ENCODE results near the gene ATG101.

The ATG101 gene

DNA sequence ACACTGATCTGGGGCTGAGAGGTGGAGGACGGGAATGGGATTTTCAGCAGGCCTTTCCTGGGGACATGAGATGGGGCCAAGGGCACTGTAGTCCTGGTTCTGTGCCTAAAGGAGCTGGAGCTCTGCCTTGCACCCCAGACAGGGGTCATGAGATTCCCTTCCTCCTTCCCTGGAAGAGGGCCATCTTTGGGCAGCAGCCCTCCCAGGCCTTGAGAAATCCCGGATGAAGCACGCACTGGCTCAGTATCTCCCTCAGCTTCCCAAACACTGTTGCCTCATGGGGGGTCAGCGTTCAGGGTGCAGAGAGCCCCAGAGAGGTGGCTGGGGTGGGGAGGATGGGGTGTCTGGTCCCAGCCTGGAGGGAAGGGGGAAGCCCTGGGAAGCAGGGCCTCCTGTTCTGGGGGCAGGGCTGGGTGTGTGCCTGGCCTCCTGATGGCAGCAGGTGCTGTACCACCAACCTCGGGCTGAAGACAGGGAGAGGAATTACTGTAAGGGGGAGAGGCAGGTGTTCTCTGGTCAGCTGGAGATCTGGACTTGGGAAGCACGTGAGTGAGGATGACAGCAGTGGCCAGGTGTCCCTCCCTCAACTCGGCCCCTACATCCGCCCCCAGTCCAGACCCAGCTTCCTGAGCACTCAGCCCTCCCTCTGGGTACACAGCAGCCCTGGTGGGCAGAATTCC, 26.9 kb upstream of the ATG101 start:
- no peak for DNase-seq (ENCODE audit: low read depth in 2 of 2)

DNA sequence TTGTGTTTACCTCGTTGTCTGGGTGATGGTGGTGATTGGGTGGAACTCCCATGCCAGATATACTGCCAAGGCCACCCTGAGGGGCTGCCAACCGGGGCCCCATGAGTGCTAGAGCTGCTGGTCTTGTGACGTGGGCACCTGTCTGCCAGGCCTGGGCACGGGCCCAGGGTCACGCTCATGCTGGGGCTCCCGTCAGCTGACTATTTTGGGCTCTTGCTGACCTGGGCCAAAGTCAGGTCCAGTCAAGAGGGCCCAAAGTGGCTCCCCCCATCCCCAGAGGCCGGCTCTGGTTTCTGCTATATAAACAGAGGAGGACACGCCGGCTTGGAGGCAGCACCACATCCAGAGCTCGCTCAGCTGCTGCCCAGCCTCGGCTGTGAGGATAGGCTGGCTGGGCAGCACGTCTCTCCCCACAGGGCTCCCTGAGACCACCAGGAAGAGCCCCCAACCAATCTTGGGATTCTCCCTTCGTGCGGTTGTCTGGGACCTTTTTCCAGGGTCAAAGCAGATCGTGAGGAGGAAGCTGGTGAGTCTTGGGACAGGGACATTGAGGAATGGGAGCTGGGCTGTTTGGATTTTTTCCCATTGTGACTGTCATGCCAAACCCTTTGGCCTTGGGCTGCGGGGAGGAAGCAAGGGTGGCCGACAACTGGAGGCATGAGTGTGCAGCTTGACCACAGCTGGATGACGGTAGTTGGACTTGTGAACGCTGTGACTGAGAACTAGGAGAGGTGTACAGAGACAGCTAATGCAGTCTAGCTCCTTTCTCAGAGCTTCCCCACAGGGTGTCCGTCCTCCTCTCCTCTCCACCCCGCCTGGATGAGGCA, 26.2 kb upstream of the ATG101 start:
- no peak for DNase-seq (ENCODE audit: low read depth in 2 of 2)

DNA sequence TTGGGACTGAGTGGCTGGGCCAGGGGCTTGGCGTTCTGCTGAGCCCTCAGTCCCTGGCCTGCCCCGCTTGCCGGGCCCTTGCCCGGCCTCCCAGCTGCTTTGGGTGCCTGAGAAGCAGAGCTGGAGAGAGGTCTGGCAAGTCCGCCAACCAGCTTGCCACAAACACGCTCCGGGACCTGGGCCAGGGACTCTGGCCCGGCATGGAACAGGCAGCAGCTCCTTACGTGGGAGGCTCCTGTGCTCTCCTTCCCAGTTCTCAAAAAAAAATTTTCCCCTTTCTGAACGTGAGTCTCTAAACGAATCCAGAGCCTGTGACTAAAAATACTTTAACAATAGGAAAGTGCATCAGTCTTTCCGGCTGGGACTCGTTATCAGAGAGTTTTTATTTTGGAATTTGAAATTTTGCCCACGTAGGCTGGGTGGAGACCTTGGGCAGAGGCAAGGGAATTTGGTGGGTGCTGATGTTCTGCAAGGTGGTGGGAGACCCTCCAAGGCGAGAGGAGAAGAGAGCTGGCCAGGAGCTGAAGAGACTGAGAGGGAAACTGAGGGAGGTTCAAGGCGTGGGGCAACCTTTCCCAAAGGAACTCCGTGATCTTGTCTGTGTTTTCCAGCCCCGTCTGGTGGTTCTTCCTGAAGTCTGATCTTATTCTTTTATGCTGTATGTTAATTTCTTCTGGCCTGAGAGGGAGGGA, 25.3 kb upstream of the ATG101 start:
- no peak for DNase-seq (ENCODE audit: low read depth in 2 of 2)

DNA sequence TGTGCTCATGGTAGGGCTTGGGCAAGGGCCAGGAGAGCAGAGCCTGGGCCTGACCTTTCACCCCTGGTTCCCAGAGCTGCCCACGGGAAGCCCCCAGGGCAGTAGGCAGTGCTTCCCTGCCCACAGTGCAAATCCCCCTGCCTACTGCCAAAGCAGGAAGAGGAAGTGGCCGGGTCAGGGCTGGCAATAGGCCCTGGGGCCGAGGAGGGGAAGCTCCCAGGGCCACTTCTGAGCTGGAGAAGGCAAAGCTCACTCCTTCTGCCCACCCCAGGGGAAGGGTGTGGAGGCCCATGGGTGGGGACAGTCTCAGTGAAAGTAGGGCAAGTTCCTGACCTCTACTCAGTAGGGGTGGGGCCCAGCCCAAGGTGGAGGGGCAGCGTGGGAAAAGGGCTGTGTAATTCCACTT, 24.0 kb upstream of the ATG101 start:
- no peak for DNase-seq (ENCODE audit: low read depth in 2 of 2)

GRCh38 chr12:52046859-52047258, 22.9 kb upstream of the ATG101 start:
- no peak for DNase-seq (ENCODE audit: low read depth in 2 of 2)

GRCh38 chr12:52049286-52049685, 20.5 kb upstream of the ATG101 start:
- no peak for DNase-seq (ENCODE audit: low read depth in 2 of 2)

DNA sequence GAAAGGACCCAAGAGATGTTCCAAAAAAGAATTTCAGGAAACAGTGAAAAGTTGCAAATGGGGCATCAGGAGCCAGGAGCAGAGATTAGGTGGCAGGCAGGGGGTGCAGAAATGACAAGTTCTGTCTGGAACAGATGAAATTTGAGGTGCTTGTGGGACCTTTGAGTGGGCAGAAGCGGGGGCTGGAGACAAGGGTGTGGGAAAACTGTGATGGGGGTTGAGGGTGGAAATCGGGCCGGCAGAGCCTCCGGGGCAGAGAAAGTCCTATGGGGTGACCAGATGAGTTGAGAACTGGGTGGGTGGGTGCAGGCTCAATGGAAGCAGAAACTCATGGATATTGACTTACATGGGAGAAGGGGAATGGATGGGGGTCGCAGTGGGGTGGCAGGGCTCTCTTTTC, 20.1 kb upstream of the ATG101 start:
- no peak for DNase-seq (ENCODE audit: low read depth in 2 of 2)

GRCh38 chr12:52050116-52050757, 19.5 kb upstream of the ATG101 start:
- DNase-seq (ENCODE audit: low read depth in 2 of 2) = no peak

DNA sequence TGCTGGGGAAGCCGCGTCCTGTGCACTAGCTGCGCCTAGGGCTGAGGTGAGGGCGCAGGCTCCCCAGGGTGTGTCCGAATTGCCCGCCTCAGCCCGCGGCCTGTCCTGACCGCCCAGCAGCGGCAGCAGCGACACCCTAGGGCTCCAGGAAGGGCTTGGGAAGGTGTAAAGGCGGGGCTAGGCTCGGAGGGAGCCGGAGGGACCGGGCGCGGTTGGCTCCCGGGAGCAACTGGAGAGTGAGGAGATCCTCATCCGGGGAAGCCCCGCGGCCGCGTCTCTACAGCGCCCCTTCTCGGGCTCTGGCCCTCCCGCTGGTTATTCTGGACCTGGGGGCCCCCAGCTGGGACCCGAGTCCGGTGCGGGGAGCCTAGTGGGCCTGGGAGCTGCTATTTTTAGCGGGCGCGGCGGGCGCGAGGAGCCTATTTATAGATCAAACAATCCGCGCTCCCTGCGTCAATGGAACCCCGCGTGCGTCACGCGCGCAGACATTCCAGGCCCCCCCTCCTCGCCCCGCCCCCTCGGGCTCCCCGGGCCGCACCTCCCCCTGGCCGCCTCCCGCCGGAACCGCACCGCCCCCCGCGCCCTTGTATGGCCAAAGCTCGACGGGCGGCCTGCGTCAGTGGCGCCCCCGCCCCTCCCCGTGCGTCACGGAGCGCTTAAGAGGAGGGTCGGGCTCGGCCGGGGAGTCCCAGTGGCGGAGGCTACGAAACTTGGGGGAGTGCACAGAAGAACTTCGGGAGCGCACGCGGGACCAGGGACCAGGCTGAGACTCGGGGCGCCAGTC, 18.8 kb upstream of the ATG101 start, which contains the start of gene NR4A1:
TSS of gene NR4A1 (plus strand) at position 685 of the 784 bp plus-strand sequence. CDS start 2,887 bp downstream, outside the sequence.
- peak; percentile 96 to 98 for DNase-seq (ENCODE audit: low read depth in 2 of 2)

- DNase-seq (ENCODE audit: low read depth in 2 of 2) = no peak
These were observed 17.2 kb upstream of the ATG101 start for GRCh38 chr12:52052468-52053186.

- DNase-seq (ENCODE audit: low read depth in 2 of 2) = no peak
These were observed 16.1 kb upstream of the ATG101 start for GRCh38 chr12:52053536-52054209.

DNA sequence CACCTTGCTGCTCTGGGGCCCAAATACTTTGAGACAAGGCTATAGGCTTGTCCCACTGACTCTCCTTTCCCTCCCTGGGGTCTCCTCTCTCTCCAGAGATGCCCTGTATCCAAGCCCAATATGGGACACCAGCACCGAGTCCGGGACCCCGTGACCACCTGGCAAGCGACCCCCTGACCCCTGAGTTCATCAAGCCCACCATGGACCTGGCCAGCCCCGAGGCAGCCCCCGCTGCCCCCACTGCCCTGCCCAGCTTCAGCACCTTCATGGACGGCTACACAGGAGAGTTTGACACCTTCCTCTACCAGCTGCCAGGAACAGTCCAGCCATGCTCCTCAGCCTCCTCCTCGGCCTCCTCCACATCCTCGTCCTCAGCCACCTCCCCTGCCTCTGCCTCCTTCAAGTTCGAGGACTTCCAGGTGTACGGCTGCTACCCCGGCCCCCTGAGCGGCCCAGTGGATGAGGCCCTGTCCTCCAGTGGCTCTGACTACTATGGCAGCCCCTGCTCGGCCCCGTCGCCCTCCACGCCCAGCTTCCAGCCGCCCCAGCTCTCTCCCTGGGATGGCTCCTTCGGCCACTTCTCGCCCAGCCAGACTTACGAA, 15.4 kb upstream of the ATG101 start:
- DNase-seq (ENCODE audit: low read depth in 2 of 2) = no peak

DNA sequence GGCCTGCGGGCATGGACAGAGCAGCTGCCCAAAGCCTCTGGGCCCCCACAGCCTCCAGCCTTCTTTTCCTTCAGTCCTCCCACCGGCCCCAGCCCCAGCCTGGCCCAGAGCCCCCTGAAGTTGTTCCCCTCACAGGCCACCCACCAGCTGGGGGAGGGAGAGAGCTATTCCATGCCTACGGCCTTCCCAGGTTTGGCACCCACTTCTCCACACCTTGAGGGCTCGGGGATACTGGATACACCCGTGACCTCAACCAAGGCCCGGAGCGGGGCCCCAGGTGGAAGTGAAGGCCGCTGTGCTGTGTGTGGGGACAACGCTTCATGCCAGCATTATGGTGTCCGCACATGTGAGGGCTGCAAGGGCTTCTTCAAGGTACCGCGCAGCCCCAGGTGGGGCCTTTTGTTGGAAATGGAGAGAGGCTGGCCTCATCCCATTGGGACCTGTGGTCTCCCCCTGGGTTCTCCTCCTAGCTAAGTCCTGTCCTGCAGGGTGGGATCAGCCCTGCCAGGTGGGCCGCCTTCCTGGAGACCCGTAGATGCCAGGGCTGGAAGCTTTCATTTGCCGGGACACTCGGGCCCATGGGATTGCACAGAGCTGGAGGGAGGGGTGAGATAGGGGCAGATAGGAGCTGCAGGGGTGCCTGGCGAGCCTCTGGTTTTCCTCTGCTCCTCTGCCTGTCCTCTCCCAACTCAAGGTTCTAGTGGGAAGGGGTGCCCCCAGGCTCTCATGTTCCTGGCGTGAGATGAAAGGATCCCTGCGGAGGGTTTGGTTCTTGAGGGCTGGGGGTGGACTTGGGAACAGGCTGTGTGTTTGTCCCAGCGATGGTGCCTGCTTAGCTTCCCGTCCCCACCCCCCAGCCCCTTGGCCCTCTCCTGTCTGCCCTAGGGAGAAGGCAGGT, 14.7 kb upstream of the ATG101 start:
- DNase-seq (ENCODE audit: low read depth in 2 of 2) = no peak

DNA sequence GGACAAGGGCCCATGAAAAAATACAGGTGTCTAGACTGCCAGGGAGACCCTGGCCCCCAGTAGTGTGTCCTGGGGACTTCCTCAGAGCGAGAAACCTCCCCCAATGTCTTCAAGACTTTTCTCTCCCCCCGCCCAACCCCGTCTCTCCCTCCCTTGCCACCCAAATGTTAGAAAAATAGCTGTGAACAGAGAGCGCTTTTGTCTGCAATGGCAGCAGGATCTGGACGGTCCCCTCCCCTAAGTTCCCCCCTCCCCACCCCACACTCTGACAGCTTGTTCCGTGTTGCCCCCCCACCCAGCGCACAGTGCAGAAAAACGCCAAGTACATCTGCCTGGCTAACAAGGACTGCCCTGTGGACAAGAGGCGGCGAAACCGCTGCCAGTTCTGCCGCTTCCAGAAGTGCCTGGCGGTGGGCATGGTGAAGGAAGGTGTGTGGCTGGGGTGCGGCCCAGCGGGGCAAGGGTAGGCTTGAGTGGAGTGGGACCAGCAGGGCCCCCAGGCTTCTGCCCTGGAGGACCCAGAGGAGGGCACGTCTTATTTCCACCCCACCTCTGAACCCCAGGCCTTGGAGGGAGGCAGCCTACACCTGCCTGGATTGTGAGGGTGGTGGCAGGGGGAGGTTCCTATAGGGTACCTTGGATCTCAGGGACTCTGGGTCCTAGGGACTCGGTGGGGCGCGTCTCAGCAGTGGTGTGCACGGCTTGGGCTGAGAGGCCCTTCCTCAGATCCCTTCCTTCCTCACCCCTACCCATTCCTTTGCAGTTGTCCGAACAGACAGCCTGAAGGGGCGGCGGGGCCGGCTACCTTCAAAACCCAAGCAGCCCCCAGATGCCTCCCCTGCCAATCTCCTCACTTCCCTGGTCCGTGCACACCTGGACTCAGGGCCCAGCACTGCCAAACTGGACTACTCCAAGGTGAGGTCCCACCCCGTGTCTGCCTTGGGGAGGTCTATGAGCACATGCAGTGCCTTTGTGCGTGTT, 13.8 kb upstream of the ATG101 start:
- no peak for DNase-seq (ENCODE audit: low read depth in 2 of 2)

- DNase-seq (ENCODE audit: low read depth in 2 of 2) = no peak
These were observed 12.8 kb upstream of the ATG101 start for GRCh38 chr12:52056801-52057637.
